Thoracic aorta endothelial cell (primary cell): ENCODE data around the gene TMEM72. TPM values are rescaled to one million over a fixed set of nuclear protein-coding genes. Genes with fewer than 3 reads are reported as not detected.

ENCODE experiments used
- total RNA-seq: library from RNA; depleted of rRNA; stranded (reverse); fragments of >200 nt; gene quantifications from 2 replicates; pipeline ENCODE4 v1.2.3, GENCODE V29; 2012

The TMEM72 gene
- total RNA-seq: not detected in 2 replicates

DNA sequence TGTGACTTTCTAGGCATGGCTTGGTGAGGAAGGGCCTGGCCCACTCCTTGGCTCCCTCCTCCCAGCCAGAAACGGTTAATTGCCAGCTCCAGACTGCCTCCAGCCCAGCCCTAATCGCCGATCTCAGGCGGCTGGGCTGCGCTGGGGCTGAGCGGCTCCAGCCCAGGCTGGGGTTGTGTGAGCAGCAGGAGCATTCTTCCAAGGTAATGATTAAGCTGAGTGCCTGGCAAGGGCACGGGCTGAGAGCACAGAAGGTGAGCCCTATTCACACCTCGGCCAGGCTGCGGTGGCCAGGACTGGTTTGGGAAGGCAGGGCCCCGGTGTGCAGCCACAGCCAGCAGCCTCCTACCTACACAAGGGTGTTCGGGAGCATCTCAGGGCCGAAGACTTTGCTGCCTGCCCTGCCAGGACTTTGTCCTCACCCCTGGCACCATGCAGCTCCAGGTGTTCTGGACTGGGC, at the start of gene TMEM72:
Gene TMEM72 (plus strand): TSS at position 257 of the 460 bp plus-strand sequence. CDS start 176 bp downstream, at position 433.

DNA sequence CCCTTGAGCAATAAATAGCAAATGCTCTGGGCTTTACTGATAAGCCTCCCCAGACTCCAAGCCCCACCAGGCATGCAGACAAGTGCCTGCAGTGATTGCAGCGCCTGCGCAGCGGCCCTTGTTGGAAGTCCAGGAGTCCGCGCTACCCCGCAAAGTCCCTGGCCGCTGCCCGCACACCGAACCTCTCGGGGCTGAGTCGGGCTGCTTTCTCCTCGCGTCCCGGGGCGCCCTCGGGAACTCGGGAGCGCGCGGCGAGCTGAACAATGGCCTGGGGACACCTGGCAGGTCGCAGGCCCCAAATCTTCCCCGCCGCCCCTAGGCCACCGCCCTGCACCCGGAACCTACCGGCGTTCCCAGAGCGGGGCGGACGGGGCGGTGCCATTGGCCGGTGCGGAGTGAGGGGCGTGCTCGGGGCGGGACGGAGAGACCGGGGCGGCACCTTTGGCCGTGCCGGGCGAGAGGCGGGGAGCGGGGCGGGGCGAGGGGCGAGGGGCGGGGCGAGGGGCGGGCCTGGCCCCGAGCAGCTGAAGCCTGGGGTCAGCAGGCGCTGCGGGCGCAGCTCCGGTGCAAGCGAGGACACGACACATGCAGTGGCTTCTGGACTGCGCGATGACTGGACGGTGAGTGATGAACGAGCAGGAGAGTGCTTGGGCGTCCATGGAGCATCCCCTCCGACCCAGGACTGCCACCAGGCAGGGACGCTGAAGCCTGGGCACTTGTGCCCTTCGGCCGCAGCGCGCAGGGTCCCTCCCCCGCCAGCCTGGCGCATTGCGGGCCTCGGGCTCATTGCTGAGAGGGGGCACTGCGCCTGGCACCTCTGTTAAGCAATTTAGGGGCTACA, 48.3 kb downstream of the TMEM72 start, which contains the start of gene RASSF4:
Gene RASSF4 (plus strand): TSS at position 556 of the 841 bp plus-strand sequence. CDS start 10,401 bp downstream, outside the sequence.

DNA sequence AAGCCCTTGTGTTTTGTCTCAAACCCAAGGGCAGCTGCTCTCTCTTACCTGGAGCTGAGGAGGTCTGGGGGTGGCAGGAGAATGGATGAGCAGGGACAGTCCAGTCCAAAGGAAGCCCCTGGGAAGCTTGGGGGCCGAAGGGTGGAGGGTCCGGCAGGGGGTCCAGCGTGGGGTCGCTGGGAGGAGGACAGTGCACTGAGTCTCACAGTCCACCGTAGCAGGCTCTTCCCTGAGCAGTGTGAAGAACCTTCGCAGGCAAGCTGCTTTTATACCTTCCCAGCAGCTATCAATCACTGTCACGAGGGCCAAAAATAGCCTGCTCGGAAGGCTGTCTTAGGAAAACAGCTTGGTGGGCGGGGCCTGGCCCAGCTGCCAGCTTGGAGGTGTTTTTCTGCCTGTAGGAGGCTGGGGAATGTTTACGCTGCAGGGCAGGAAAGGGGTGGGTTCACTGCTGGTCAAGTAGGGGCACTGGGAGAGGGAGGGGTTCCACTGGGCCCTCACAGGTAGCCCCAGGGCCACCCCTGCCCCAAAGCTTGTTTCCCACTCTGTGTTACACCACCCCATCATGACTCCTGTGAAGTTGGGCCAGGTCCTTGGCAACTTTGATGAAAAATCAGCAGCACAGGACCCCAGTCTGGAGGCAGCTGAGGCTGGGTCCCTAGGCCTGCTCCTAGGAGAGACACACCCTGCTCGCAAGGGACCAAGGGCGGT, 67.6 kb downstream of the TMEM72 start, which contains the start of gene DEPP1:
Gene DEPP1 (minus strand): TSS at position 240 of the 711 bp plus-strand sequence. CDS start 779 bp downstream, outside the sequence.

Other genes with a start within 250 kb of the TMEM72 start
- 3.7 and 5.6 TPM in 2 replicates for gene RASSF4, start 48.5 kb downstream of the TMEM72 start, total RNA-seq
- gene DEPP1, start 67.5 kb downstream of the TMEM72 start, total RNA-seq: 230 and 326 TPM in 2 replicates
- gene ZNF22, start 89.6 kb downstream of the TMEM72 start, total RNA-seq: 56.3 and 56.8 TPM in 2 replicates